ENCODE results near the gene MFRP.
A peak's percentile ranks its signal among the peaks of the same experiment; 100 is the strongest.

MFRP gene

DNA sequence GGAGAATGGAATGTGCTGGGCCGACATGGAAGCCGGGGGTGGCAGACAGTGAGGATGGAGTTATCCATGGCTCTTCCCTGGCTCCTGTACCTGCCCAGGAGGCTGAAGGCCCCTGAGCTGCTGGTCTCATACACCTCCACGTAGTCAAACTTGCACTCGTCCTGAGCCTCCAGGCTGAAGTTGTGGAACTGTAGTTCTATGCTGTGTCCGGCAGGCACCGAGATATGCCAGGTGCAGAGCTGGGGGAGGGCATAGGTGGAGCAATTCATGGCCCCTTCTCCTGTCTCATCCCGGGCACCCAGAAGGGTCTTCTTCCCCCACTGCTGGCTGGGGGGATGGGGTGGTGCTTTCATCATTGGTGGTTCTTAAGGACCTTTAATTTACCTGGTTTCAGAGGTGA, 2.8 kb downstream of the MFRP start:
- DNase-seq (ENCODE audit: insufficient read length, low spot score) (no peak), FAIRE-seq (no peak)
- TF ChIP-seq, protein P1, sequence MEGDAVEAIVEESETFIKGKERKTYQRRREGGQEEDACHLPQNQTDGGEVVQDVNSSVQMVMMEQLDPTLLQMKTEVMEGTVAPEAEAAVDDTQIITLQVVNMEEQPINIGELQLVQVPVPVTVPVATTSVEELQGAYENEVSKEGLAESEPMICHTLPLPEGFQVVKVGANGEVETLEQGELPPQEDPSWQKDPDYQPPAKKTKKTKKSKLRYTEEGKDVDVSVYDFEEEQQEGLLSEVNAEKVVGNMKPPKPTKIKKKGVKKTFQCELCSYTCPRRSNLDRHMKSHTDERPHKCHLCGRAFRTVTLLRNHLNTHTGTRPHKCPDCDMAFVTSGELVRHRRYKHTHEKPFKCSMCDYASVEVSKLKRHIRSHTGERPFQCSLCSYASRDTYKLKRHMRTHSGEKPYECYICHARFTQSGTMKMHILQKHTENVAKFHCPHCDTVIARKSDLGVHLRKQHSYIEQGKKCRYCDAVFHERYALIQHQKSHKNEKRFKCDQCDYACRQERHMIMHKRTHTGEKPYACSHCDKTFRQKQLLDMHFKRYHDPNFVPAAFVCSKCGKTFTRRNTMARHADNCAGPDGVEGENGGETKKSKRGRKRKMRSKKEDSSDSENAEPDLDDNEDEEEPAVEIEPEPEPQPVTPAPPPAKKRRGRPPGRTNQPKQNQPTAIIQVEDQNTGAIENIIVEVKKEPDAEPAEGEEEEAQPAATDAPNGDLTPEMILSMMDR (IDR thresholded peaks at IDR 0.05; ENCODE audit: insufficient read depth, missing control alignments): no peak

DNA sequence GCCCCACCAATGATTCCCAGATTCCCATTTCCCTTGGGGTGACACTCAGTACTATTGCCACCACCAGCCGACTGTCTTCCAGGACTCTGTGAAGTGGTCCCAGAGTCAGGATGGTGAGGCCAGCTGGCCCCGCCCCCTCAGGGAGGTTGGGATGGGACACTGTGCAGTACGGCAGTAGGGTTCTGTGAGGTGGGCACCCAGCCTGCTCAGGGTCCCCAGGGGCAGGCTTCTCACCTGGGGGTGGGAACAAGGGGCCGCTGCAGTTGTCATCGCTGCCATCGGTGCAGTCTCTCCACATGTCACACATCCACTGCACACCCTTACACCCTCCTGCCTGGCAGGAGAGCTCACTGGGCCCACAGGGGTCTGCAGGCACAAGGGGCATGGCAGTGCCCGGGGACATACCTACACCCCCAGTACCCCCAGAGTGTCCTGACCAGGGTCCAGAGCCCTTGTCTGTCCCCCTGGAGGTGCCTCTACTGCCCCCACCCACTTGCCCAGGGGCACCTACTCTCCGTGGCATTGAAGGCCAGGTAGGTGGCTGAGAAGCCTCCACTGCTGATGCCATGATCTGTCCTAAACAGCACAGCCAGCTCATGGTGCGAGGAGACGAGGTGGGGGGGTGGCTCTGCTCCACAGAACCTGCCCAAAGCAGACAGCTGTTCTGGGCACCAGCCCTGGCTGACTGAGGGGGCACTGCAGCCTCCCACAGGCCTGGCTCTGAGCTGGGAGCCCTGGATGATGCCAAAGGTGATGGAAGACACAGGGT, 4.0 kb downstream of the MFRP start:
- FAIRE-seq: no peak
- TF ChIP-seq, protein P1 (IDR thresholded peaks at IDR 0.05; ENCODE audit: insufficient read depth, missing control alignments): no peak
- no peak for DNase-seq (ENCODE audit: insufficient read length, low spot score)

DNA sequence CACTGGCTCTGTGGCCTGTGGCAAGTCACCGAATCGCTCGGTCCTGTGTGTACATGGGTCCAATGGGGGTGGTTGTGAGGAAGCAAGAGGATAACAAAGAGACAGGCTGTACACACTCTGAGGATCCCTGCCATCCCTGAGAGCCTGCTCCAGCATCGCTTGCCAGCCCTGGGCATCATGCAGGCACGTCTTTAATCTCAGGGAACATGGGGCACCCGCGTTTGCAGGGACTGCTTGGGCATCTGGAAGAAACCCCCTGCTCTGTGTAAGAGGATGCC, 4.5 kb downstream of the MFRP start:
- DNase-seq (ENCODE audit: insufficient read length, low spot score) (no peak), FAIRE-seq (no peak)
- TF ChIP-seq, protein P1 (IDR thresholded peaks at IDR 0.05; ENCODE audit: insufficient read depth, missing control alignments): no peak

DNA sequence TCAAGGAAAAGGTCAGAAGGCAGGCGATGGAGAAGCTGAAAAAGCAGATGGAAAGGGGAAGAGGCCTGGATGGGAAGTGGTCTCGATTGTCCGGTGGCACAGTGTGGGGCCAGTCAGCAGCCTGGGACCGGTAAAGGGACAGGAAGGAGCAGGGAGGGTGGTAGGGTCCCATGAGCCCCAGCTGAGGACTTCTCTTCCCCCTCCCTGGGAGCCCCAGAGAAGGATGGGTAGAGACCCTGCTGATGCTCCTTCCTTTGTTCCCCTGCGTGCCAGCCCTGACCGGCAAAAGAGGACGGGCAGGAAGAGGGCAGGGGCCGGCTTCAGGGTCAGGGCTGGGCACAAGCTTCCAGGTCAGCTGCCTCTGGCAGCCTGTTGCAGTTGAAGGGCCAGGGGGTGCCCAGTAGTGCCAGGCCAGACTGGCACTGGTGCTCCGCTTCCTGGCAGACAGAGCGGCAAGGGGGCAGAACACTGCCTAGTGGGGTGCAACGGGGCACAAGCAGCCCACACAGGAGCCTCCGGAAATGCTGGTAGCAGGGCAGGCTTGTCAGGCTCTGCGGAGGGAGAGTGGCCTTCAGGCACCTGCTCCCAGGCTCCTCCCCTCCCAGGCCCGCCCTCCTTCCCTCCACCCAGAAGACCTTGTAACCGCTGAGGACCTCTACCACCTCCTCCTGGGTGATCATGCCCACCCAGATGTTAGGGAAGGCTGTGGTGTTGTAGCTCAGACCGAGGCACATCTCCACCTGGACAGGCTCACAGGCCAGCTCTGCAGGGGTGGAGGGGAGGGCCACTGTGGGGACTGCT, 5.1 kb downstream of the MFRP start:
- no peak for DNase-seq (ENCODE audit: insufficient read length, low spot score)
- TF ChIP-seq, protein P1 (IDR thresholded peaks at IDR 0.05; ENCODE audit: insufficient read depth, missing control alignments): no peak
- no peak for FAIRE-seq

DNA sequence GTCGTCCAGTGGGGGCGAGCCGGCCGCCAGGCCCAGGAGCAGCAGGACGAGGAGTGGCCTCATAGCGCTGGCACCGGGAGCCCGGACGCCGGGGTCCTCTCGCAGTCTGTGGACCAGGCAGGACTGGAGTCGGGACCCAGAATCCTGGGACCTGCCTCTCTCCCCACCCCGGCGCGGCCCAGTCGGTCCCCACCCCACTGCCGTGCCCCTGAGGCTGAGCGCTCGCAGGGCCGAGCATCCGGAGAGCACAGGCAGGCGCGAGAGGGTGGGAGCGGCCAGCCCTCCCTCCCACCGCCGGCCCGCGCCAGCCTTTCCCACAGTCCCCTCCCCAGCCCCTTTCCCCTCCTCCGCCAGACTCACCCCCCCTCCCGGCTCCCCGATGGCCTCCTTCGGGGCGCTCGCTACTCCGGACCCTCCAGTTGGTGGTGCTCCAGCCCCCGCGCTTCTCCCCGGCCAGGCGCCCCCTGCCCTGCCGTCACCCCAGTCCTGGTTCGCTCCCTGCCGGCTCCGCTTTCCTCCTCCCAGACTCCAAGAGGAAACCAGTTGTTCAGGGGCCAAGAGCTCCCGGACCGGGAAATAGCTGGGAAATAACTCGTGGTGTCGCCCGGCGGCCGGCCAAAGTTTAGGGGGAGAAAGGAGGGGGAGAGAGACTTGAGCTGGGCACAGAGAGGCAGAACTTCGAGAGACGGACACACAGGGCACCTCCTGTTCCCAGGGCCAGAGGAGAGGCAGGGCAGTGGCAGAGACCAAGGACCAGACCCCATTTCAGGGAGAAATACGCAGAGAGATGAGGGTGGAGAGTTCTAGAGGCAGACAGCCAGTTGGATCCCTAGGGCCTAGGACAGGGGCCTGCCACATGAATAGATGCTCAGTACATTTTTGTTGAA, 5.9 kb downstream of the MFRP start, which contains the start of gene C1QTNF5:
Gene C1QTNF5, minus strand, starts transcription at position 549 of the 887 bp plus-strand sequence. Its CDS starts 486 bp downstream, at position 63.
- TF ChIP-seq, protein P1 (IDR thresholded peaks at IDR 0.05; ENCODE audit: insufficient read depth, missing control alignments): no peak
- FAIRE-seq (no peak), DNase-seq (ENCODE audit: insufficient read length, low spot score) (no peak)

DNA sequence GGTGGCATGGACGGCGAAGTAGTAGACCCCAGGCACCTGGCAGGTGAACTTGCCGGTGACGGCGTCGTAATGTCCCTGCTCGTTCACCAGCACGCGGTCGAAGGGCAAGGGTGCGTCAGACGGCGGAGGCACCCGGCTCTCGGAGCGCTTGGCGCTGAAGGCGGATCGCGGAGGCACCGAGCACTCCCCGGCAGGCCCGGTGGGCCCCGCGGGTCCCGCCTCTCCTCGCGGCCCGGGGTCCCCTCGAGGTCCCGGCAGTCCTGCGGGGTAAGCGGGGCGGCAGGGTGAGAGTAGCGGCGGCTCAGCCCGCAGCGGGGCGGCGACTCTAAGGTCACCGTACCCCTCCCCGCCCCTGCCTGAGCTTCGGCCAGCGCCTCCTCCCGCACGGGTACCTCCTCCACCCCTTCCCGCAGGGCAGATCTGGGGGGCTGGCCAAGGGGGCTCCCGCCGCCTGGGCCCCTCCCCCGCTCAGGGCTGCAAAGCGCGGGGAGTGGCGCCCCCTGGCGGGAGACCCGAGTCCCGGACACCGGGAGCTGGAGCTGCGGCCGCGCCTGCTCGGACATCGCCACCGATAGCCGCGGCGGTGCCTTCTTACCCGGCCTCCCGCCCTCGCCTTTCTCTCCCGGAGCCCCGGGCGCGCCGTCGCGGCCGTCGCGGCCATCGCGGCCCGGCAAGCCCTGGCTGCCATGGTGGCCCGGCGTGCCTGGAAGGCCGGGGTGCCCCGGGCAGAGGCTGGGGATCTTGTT, 6.7 kb downstream of the MFRP start:
- TF ChIP-seq, protein P1 (IDR thresholded peaks at IDR 0.05; ENCODE audit: insufficient read depth, missing control alignments): peak; percentile 48
- FAIRE-seq (no peak), DNase-seq (ENCODE audit: insufficient read length, low spot score) (peak; percentile 83)
